Muscle of arm (tissue), 12 donors: ENCODE measurements around the gene GCHFR. TPM values are rescaled to one million over a fixed set of nuclear protein-coding genes. Genes with fewer than 3 reads are reported as not detected.

Source experiments
- DNase-seq: peaks from one replicate; pipeline ENCODE4 v3.0.0-alpha.2; 2013
- polyA plus RNA-seq, 12 donors: library from polyadenylated mRNA; unstranded; fragments of 120-200 nt; gene quantifications; one replicate each; pipeline ENCODE4 v1.2.1, GENCODE V29; 2013; ENCODE audit not compliant: insufficient read length in 12 of 12

GCHFR gene
- polyA plus RNA-seq, 12 donors, result 2.2 to 9.3 (median 4.2) TPM; not detected in 2

GRCh38 chr15:40775007-40775406 lies 11.1 kb downstream of the GCHFR start:
- no peak for DNase-seq

GRCh38 chr15:40775740-40776536 lies 12.1 kb downstream of the GCHFR start:
- no peak for DNase-seq

DNA sequence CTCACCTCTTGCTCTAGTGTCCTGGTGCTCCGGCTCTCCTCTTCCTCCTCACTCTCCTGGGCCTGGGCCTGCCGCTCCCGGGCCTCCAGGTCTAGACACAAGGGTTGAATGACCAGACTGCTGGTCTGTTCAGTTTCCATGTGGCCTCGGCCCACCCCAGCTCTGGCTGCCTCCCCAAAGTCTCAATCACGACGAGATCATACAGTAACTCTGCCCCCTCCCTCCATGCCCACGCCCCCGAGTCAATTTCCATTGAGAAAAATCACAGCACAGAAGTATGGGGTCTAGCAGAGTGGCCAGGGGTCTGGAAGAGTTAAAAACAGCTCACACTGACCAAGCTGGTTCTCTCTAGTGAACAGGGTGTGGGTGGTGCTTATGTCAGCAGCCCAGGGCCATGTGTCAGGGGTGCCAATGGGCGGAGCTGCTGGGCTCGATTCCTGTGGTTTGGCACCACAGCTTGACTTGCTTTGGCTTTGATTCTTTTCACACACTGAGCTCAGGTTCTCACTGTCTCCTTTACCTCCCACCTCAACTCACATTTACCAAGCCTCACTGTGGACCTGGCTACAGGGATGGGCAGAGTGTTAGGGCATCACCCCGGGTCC lies 12.8 kb downstream of the GCHFR start:
- DNase-seq, result no peak

DNA sequence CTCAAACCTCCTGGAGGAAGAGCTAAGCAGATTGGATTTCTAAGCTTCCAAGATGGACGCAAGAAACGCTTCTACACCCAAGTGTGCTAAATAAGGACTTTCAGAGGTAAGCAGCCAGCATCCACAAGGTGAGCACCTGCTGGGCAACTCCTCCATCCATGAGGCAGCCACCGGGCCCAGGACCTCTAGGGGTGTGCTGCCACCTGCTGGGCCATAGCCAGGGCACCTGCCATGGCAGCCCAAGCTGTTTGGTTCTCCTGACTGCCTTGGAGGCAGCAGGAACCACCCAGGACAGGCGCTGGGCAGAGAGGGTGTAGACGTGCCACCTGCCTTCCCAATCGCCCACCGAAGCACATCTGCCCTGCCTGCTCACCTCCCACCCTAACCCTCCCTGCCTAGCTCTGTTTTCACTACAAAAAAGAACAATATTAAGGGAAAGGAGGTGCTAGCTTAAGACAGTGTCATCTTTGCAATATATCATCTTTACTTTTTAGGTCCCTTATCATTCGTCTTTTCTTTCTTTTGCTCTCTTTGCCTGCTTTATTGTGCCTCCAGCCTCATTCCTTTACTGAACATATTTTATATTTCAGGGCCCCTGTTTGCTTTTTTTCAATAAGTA lies 18.9 kb downstream of the GCHFR start:
- no peak for DNase-seq

GRCh38 chr15:40785164-40785563 lies 21.3 kb downstream of the GCHFR start:
- no peak for DNase-seq

DNA sequence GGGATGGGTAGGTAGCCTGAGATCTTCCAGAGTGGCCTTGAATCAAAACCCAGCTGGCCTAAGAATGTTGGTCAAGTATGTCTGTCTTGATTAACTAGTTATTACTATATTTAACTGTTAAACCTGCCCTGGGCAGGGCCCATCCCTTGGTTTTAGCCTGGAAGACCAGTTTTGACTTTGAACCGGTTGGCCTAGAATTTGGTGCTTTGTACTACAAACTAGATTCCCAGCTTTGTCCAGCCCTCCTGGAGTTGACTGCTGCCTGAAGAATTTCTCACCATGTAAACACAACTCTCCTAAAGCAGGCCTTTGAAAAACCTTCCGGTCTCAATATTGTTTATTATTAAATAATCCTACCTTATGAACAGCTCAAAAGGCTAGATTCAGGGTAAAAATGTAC lies 21.9 kb downstream of the GCHFR start:
- no peak for DNase-seq

GRCh38 chr15:40787344-40787841 lies 23.5 kb downstream of the GCHFR start:
- DNase-seq, result no peak

DNA sequence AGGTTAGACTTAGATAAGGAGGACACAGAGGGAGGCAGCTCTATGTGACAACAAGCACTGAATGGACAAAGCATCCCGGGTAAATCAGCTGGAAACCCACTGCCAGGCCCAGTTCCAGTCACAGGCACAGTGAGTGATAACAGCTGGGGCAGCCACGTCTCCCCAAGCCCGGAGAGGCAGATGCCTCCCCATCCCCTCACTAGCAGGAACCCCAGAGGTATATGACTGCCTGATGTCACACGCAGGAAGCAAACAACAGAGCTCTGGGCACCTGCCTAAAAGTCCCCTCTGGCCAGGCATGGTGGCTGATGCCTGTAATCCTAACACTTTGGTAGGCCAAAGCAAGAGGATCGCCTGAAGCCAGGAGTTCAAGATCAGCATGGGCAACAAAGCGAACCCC lies 24.1 kb downstream of the GCHFR start:
- no peak for DNase-seq

DNA sequence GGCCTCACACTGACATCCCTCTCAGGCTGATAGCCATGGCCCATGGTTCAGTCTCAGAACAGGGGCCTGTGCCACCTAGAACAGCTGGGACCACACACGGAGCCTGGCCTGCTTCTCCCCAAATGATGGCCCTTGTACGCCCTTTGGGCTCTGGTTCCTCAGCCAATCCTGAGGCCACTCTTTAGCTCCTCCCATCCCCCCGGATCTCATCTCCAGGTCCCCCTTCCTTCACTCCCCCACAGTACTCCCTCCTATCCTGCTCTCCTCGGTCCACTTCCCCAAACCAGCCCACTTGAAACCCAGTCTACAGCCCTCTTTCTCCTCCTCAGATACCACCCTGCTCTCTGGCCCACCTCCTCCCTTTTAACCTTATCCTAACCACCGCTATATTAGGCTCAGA lies 25.3 kb downstream of the GCHFR start:
- no peak for DNase-seq

- DNase-seq, result no peak
Observed at GRCh38 chr15:40789999-40790398, 26.1 kb downstream of the GCHFR start.

GRCh38 chr15:40790718-40791117 lies 26.9 kb downstream of the GCHFR start:
- no peak for DNase-seq

GRCh38 chr15:40792394-40792793 lies 28.5 kb downstream of the GCHFR start:
- no peak for DNase-seq

DNA sequence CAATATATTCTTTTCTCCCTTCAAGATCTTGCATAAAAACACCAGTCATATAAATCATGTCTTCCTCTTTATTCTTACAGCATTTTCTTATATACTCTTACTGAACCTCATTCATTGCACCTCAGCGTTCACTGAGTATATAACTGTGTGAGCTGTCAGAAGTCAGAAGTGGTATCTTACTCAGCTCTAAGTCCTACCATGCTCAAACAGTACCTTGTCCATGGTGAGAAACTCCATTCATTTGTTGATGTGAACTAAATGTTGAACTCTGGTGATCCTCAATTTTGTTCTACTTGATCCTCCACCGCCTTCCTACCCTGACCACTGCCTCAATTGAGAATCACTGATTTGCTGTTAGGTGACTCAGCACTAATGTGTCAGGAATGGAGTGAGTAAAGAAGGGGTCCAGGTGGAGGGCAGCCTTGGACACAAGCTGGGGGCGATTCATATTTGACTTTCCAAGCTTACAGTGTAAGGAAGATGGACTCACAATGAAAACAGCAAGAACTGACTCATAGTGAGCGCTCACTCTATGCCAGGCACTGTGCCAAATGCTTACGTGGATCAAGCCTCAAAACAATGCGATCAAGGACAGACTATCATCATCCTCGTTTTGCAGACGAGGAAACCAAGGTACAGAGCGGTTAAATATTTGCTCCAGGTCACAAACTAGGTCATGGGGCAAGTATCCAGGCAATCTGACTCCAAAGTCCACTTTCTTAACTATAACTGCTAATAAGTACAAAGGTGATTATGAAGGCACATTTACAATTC lies 29.5 kb downstream of the GCHFR start:
- no peak for DNase-seq

DNA sequence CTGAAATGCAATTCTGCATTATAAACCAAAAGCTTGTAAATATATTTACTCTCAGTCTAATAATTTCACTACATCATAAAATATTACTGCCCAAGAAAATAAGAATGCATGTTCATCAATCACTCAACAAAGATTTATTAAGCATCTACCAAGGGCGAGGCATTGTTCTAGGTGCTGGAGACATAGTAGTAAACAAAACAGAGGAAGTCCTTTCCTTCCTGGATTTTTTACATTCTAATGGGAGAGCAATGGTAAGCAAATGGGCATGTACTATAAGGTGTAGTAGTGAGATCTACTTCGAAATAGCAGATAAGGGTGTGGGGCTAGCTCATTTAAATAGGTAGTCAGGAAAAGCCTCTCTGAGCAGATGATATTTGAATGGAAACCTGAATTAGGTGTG lies 32.2 kb downstream of the GCHFR start:
- no peak for DNase-seq

DNA sequence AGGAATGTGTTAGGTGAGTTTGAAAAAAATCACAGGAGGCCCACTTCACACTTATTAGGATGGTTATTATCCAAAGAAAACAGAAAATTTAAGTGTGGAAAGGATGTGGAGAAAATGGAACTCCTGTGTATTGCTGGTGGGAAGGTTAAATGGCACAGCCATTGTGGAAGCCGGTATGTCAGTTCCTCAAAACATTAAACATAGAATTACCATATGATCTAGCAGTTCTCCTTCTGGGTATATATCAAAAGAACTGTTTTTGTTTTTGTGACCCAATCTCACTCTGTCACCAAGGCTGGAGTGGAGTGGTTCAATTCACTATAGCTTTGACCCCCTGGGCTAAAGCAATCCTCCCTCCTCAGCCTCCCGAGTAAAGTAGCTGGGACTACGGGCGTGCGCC lies 32.6 kb downstream of the GCHFR start:
- no peak for DNase-seq

- no peak for DNase-seq
Observed at GRCh38 chr15:40799523-40799922, 35.7 kb downstream of the GCHFR start.

DNA sequence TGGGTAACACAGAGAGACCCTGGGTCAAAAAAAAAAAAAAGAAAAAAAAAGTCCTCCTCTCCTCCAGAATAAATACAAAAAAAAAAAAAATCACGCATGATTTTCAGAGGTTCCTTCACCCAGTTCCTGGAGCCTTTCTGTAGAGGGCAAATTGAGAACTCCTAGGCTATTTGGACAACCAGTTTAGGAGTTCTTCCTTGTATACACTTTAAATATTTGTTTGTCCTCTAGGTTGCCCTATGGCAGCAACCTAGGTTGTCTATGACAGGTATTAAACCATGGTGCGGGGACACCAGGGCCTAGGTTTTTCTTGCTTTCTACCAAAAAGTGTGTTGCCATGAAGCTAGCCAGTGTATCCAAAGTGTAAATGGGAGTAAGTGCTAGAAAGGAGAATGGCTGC lies 39.2 kb downstream of the GCHFR start:
- no peak for DNase-seq

DNA sequence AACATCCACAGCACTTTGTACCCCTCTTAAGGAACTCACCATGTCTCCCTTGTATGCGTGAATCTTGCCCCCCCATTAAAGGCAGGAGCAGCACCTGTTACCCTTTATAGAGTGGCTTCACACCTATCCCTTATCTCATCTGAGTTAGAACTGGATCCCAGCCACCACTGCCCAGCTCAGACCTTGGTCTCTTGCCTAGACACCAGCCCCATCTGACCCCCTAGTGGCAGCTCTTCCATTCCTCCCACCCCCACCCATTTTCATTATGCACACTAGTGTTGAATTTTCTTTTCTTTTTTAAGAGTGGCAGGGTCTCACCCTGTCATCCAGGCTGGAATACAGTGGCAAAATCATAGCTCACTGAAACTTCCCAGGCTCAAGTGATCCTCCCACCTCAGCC lies 39.8 kb downstream of the GCHFR start:
- no peak for DNase-seq

- DNase-seq, result no peak
Observed at GRCh38 chr15:40806672-40807027, 42.8 kb downstream of the GCHFR start.

- peak; percentile 99 for DNase-seq
Observed at GRCh38 chr15:40807028-40807887, 43.4 kb downstream of the GCHFR start, which contains the start of the genes DNAJC17 and ZFYVE19. DNAJC17 (minus strand) TSS chr15:40807473; CDS start chr15:40807446, 27 bp downstream. ZFYVE19 (plus strand) TSS chr15:40807089; CDS start chr15:40807590, 501 bp downstream.

DNA sequence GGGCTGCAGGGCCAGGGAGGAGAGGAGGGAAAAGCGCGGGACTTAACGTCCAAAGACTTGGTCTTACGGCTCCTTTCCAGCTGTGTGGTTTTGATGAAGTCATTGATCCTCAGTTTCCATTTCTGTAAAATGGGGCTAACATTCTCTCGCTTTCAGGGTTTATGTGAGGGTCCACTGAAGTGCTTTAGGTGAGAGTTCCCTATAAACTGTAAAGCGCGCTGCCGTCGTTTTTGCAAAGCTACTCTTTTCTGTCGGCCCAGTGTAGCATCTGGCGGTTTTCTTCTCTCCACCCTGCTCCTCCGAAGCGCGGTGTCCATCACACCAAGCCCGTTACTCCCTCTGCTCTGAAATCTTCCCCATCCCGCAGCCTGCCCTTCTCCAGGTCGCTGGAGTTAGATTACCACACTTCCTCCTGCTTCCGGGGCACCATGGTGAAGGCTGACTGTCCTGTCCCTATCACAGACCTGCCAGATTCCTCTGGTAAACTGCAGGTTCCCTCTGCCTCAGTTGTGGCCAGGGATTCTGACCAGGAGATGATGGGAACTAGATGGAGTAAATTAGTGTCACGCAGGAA lies 44.1 kb downstream of the GCHFR start:
- no peak for DNase-seq
